GM23338 (cell line): ENCODE measurements around the gene PLS1. TPM values are rescaled to one million over a fixed set of nuclear protein-coding genes. Genes with fewer than 3 reads are reported as not detected.
A peak's percentile ranks its signal among the peaks of the same experiment; 100 is the strongest.

Source experiments
- ATAC-seq: fragments of 200-7000 bp; cut with Tn5 transposase; 3 replicates; pipeline ENCODE4 v1.9.1; 2020
- DNase-seq: peaks from one replicate; pipeline ENCODE4 v3.0.0-alpha.2; 2015; ENCODE audit warnings: low spot score
- H2AFZ ChIP-seq: fragments of 200-600 bp; sonication (generic); 2 replicates; pipeline ENCODE4 v1.8.0; 2016; ENCODE audit warnings: antibody characterized with exemption, mild to moderate bottlenecking, moderate library complexity
- H3F3A ChIP-seq: fragments of 200-600 bp; sonication (generic); replicated peaks from 2 replicates; pipeline ENCODE4 v1.8.0; 2017; ENCODE audit warnings: antibody characterized with exemption, mixed run types, low read depth
- H3K27ac ChIP-seq: fragments of 200-600 bp; sonication (generic); 2 replicates; pipeline ENCODE4 v1.6.1; 2016; ENCODE audit warnings: low read depth
- H3K27me3 ChIP-seq: fragments of 200-600 bp; sonication (generic); 2 replicates; pipeline ENCODE4 v1.8.0; 2016; ENCODE audit warnings: mild to moderate bottlenecking, mixed run types, moderate library complexity; ENCODE audit not compliant: insufficient read depth
- H3K36me3 ChIP-seq: fragments of 200-600 bp; sonication (generic); 2 replicates; pipeline ENCODE4 v1.8.0; 2016; ENCODE audit warnings: mild to moderate bottlenecking; ENCODE audit not compliant: insufficient read depth
- H3K4me1 ChIP-seq: fragments of 200-600 bp; sonication (generic); 2 replicates; pipeline ENCODE4 v1.8.0; 2016; ENCODE audit warnings: mild to moderate bottlenecking, moderate library complexity; ENCODE audit not compliant: insufficient read depth
- H3K4me2 ChIP-seq: fragments of 200-600 bp; sonication (generic); 2 replicates; pipeline ENCODE4 v1.7.1; 2017; ENCODE audit warnings: mixed run types
- H3K4me3 ChIP-seq: fragments of 200-600 bp; sonication (generic); 2 replicates; pipeline ENCODE4 v1.6.1; 2016; ENCODE audit warnings: mixed run types
- H3K79me2 ChIP-seq: fragments of 200-600 bp; sonication (generic); replicated peaks from 2 replicates; pipeline ENCODE4 v1.8.0; 2017; ENCODE audit warnings: mild to moderate bottlenecking; ENCODE audit not compliant: insufficient read depth
- H3K9me2 ChIP-seq: fragments of 200-600 bp; sonication (generic); 2 replicates; pipeline ENCODE4 v1.8.0; 2017; ENCODE audit not compliant: insufficient read depth
- H4K20me1 ChIP-seq: fragments of 200-600 bp; sonication (generic); replicated peaks from 2 replicates; pipeline ENCODE4 v1.8.0; 2017; ENCODE audit warnings: mild to moderate bottlenecking; ENCODE audit not compliant: insufficient read depth
- H3K27ac Mint-ChIP-seq: 2 replicates; pipeline ENCODE4 v1.8.0; 2020; ENCODE audit warnings: inconsistent platforms, mild to moderate bottlenecking, moderate library complexity, mixed read lengths
- H3K27me3 Mint-ChIP-seq: 3 replicates; pipeline ENCODE4 v1.8.0; 2022; ENCODE audit warnings: low read depth, mild to moderate bottlenecking, moderate library complexity, mixed read lengths, inconsistent platforms; ENCODE audit not compliant: insufficient read depth, poor library complexity
- H3K36me3 Mint-ChIP-seq: 3 replicates; pipeline ENCODE4 v1.8.0; 2021; ENCODE audit warnings: low read depth, mild to moderate bottlenecking, inconsistent platforms, moderate library complexity, mixed read lengths
- H3K4me1 Mint-ChIP-seq: 3 replicates; pipeline ENCODE4 v1.8.0; 2020; ENCODE audit warnings: mild to moderate bottlenecking, inconsistent platforms, mixed read lengths
- H3K4me3 Mint-ChIP-seq: 3 replicates; pipeline ENCODE4 v1.8.0; 2021; ENCODE audit warnings: moderate library complexity, mild to moderate bottlenecking, inconsistent platforms, mixed read lengths
- H3K9me3 Mint-ChIP-seq: 3 replicates; pipeline ENCODE4 v1.8.0; 2020; ENCODE audit warnings: moderate library complexity, mild to moderate bottlenecking, inconsistent platforms, mixed read lengths
- CREB1 ChIP-seq: fragments of 250-450 bp; sonication (Bioruptor Pico); IDR thresholded peaks from 2 replicates; pipeline ENCODE4 v1.5.0; 2020; ENCODE audit warnings: low read depth, mild to moderate bottlenecking, moderate library complexity
- JUNB ChIP-seq: IDR thresholded peaks from one replicate; pipeline ENCODE4 v1.6.1; 2016; ENCODE audit warnings: antibody characterized with exemption; ENCODE audit not compliant: unreplicated experiment
- REST ChIP-seq: IDR thresholded peaks from one replicate; pipeline ENCODE4 v1.6.1; 2018; ENCODE audit warnings: antibody characterized with exemption; ENCODE audit not compliant: unreplicated experiment
- polyA plus RNA-seq: library from polyadenylated mRNA; unstranded; fragments of >200 nt; fragmentation: Nextera tagmentation; extraction: Ambion mirVana; gene quantifications from 2 replicates; pipeline ENCODE4 v1.2.1, GENCODE V29; 2016
- total RNA-seq: library from RNA; depleted of rRNA; stranded (reverse); fragments of >200 nt; shearing (Covaris generic); gene quantifications from 2 replicates; pipeline ENCODE4 v1.2.3, GENCODE V29; 2014
- TF ChIP-seq, protein P1 (sequence below): fragments of 250-450 bp; sonication (Bioruptor Pico); IDR thresholded peaks from 2 replicates; pipeline ENCODE4 v1.5.0; 2020; ENCODE audit warnings: mild to moderate bottlenecking, moderate library complexity

Gene PLS1
- total and polyA plus RNA-seq, 2 experiments from 2014 or later: 18.4 to 42.2 TPM

- Histone ChIP-seq H3K4me2 (0 out of 2 replicates have a peak overlapping the region, but pooled peaks have one; percentile 8), H3K4me3 (no peak overlapping the region), H3K4me1 (peaks cover 17% of the 10 kb centered on the region), H3K27me3 (no peaks in the 10 kb centered on the region), H4K20me1 (no peaks in the 10 kb centered on the region), H3K79me2 (peaks cover 26% of the 10 kb centered on the region), H3K27ac (no peak overlapping the region), H3K36me3 (no peaks in the 10 kb centered on the region), H3K9me2 (no peaks in the 10 kb centered on the region), H3F3A (no peaks in the 10 kb centered on the region), H2AFZ (no peak overlapping the region)
- H3K27me3 Mint-ChIP-seq: peaks cover 2% of the 10 kb centered on the region
- H3K36me3 Mint-ChIP-seq: no peaks in the 10 kb centered on the region; the same call in 2 of the 3 replicates
- H3K27ac Mint-ChIP-seq: no peak overlapping the region; the same call in 1 of the 2 replicates
- ATAC-seq: peak; percentile 69
- H3K4me3 Mint-ChIP-seq: no peak overlapping the region
- DNase-seq: peak; percentile 8
- no peaks in the 10 kb centered on the region for H3K9me3 Mint-ChIP-seq
- H3K4me1 Mint-ChIP-seq: peaks cover 18% of the 10 kb centered on the region
- TF ChIP-seq, protein P1, sequence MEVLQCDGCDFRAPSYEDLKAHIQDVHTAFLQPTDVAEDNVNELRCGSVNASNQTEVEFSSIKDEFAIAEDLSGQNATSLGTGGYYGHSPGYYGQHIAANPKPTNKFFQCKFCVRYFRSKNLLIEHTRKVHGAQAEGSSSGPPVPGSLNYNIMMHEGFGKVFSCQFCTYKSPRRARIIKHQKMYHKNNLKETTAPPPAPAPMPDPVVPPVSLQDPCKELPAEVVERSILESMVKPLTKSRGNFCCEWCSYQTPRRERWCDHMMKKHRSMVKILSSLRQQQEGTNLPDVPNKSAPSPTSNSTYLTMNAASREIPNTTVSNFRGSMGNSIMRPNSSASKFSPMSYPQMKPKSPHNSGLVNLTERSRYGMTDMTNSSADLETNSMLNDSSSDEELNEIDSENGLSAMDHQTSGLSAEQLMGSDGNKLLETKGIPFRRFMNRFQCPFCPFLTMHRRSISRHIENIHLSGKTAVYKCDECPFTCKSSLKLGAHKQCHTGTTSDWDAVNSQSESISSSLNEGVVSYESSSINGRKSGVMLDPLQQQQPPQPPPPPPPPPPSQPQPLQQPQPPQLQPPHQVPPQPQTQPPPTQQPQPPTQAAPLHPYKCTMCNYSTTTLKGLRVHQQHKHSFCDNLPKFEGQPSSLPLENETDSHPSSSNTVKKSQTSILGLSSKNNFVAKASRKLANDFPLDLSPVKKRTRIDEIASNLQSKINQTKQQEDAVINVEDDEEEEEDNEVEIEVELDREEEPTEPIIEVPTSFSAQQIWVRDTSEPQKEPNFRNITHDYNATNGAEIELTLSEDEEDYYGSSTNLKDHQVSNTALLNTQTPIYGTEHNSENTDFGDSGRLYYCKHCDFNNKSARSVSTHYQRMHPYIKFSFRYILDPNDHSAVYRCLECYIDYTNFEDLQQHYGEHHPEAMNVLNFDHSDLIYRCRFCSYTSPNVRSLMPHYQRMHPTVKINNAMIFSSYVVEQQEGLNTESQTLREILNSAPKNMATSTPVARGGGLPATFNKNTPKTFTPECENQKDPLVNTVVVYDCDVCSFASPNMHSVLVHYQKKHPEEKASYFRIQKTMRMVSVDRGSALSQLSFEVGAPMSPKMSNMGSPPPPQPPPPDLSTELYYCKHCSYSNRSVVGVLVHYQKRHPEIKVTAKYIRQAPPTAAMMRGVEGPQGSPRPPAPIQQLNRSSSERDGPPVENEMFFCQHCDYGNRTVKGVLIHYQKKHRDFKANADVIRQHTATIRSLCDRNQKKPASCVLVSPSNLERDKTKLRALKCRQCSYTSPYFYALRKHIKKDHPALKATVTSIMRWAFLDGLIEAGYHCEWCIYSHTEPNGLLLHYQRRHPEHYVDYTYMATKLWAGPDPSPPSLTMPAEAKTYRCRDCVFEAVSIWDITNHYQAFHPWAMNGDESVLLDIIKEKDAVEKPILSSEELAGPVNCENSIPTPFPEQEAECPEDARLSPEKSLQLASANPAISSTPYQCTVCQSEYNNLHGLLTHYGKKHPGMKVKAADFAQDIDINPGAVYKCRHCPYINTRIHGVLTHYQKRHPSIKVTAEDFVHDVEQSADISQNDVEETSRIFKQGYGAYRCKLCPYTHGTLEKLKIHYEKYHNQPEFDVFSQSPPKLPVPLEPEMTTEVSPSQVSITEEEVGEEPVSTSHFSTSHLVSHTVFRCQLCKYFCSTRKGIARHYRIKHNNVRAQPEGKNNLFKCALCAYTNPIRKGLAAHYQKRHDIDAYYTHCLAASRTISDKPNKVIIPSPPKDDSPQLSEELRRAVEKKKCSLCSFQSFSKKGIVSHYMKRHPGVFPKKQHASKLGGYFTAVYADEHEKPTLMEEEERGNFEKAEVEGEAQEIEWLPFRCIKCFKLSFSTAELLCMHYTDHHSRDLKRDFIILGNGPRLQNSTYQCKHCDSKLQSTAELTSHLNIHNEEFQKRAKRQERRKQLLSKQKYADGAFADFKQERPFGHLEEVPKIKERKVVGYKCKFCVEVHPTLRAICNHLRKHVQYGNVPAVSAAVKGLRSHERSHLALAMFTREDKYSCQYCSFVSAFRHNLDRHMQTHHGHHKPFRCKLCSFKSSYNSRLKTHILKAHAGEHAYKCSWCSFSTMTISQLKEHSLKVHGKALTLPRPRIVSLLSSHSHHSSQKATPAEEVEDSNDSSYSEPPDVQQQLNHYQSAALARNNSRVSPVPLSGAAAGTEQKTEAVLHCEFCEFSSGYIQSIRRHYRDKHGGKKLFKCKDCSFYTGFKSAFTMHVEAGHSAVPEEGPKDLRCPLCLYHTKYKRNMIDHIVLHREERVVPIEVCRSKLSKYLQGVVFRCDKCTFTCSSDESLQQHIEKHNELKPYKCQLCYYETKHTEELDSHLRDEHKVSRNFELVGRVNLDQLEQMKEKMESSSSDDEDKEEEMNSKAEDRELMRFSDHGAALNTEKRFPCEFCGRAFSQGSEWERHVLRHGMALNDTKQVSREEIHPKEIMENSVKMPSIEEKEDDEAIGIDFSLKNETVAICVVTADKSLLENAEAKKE: no peak
These were observed 135.9 kb downstream of the PLS1 start for GRCh38 chr3:142732066-142732465.

DNA sequence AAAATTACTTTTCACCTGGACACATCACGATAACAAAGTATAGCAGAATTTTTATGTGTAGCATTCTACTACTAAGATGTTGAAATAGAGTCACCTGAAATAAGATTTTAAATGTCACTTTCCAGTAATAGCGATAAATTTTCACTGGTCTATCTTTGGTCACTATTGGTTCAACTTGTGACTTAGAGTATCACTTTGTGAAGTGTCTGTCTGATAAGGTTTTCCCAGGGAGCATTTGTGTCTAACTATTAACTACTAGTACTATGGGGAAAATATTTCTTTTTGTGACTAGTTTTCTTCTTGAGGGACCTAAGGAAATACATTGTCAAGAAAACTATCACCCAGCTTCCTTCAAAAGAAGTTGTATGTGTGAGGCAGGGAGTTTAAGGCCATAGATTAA is 138.6 kb downstream of the PLS1 start:
- Histone ChIP-seq H3K36me3 (no peaks in the 10 kb centered on the region), H2AFZ (no peak overlapping the region), H4K20me1 (no peaks in the 10 kb centered on the region), H3K4me2 (no peak overlapping the region), H3K27ac (no peak overlapping the region), H3K79me2 (peaks cover 14% of the 10 kb centered on the region), H3K4me3 (no peak overlapping the region), H3K9me2 (no peaks in the 10 kb centered on the region), H3F3A (no peaks in the 10 kb centered on the region), H3K4me1 (peaks cover 17% of the 10 kb centered on the region), H3K27me3 (no peaks in the 10 kb centered on the region)
- H3K4me1 Mint-ChIP-seq: peaks cover 15% of the 10 kb centered on the region
- no peak overlapping the region for H3K4me3 Mint-ChIP-seq
- TF ChIP-seq CREB1 (CRISPR knock-in tag) (no peak), REST (no peak), JUNB (no peak)
- no peak for ATAC-seq
- DNase-seq: no peak
- H3K27me3 Mint-ChIP-seq: peaks cover 2% of the 10 kb centered on the region
- no peak overlapping the region for H3K27ac Mint-ChIP-seq
- no peaks in the 10 kb centered on the region for H3K9me3 Mint-ChIP-seq
- no peaks in the 10 kb centered on the region for H3K36me3 Mint-ChIP-seq
